Liver (tissue), 3 donors: ENCODE data around the gene PSMB10.

Source experiments
- ATF3 ChIP-seq: IDR thresholded peaks from 2 replicates; pipeline ENCODE4 v1.6.1; 2016; ENCODE audit warnings: antibody characterized with exemption
- CTCF ChIP-seq: fragments of 150-350 bp; IDR thresholded peaks from 2 replicates; pipeline ENCODE4 v1.5.1; 2017; ENCODE audit warnings: improper control_type of control experiment, low read depth, low read length; ENCODE audit not compliant: missing input control
- EGR1 ChIP-seq, 2 donors: IDR thresholded peaks; 2 replicates each; pipeline ENCODE4 v1.6.1; 2016 to 2018; ENCODE audit warnings: antibody characterized with exemption in 2 of 2, low read depth in 2 of 2
- FOXA2 ChIP-seq: IDR thresholded peaks from 2 replicates; pipeline ENCODE4 v1.6.1; 2016; ENCODE audit warnings: antibody characterized with exemption
- HNF4G ChIP-seq: IDR thresholded peaks from 2 replicates; pipeline ENCODE4 v1.6.1; 2016; ENCODE audit warnings: antibody characterized with exemption
- JUND ChIP-seq, 2 donors: IDR thresholded peaks; 2 replicates each; pipeline ENCODE4 v1.6.1; 2016; ENCODE audit warnings: antibody characterized with exemption in 2 of 2
- RAD21 ChIP-seq, 2 donors: IDR thresholded peaks; 2 replicates each; pipeline ENCODE4 v1.6.1; 2016; ENCODE audit warnings: antibody characterized with exemption in 2 of 2, mild to moderate bottlenecking in 2 of 2
- RXRA ChIP-seq, 2 donors: IDR thresholded peaks; 2 replicates each; pipeline ENCODE4 v1.6.1; 2017 to 2018; ENCODE audit warnings: antibody characterized with exemption in 2 of 2, mild to moderate bottlenecking in 1 of 2
- SP1 ChIP-seq: IDR thresholded peaks from 2 replicates; pipeline ENCODE4 v1.6.1; 2018; ENCODE audit warnings: antibody characterized with exemption, mild to moderate bottlenecking
- TAF1 ChIP-seq: conservative IDR thresholded peaks from 2 replicates; pipeline ENCODE4 v1.6.1; 2016; ENCODE audit warnings: antibody characterized with exemption, mild to moderate bottlenecking
- YY1 ChIP-seq: IDR thresholded peaks from 2 replicates; pipeline ENCODE4 v1.6.1; 2016; ENCODE audit warnings: antibody characterized with exemption, mild to moderate bottlenecking
- ZBTB33 ChIP-seq: IDR thresholded peaks from 2 replicates; pipeline ENCODE4 v1.6.1; 2016; ENCODE audit warnings: antibody characterized with exemption
- TF ChIP-seq, protein P1 (sequence below): IDR thresholded peaks from 2 replicates; pipeline ENCODE4 v1.6.1; 2016; ENCODE audit warnings: antibody characterized with exemption, mild to moderate bottlenecking
- TF ChIP-seq, protein P2 (sequence below): IDR thresholded peaks from 2 replicates; pipeline ENCODE4 v1.6.1; 2016; ENCODE audit warnings: antibody characterized with exemption
- donor health status: healthy.
- donor health status: healthy.

DNA sequence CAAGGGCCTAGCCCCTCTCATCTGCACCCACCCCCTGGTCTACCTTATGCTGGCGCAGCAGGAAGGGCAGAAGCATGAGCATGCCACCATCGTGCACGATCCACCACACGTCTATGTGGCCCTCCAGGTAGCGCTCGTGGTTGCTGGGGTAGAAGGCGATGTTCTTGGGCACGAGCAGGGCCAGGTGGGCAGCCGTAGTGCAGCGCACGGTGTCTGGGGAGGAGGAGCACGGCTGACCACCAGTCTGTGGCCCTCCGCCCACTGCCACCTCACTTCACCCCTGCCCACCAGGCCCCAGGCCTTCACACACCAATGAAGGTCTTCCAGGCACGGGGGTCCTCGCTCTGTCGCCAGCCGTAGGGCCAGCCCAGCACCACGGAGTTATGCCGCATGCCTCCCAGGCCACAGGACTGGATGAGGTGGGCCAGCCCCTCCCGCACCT is 9.5 kb upstream of the PSMB10 start:
- TF ChIP-seq JUND (IDR thresholded peaks at IDR 0.05) (no peak), CTCF (no peak), ZBTB33 (no peak), EGR1 (IDR thresholded peaks at IDR 0.05; ENCODE audit: low read depth in 2 of 2) (no peak), TAF1 (no peak), ATF3 (no peak), FOXA2 (no peak), SP1 (no peak), YY1 (no peak), RAD21 (IDR thresholded peaks at IDR 0.05) (no peak), RXRA (IDR thresholded peaks at IDR 0.05) (no peak), HNF4G (no peak)
- TF ChIP-seq, protein P1, sequence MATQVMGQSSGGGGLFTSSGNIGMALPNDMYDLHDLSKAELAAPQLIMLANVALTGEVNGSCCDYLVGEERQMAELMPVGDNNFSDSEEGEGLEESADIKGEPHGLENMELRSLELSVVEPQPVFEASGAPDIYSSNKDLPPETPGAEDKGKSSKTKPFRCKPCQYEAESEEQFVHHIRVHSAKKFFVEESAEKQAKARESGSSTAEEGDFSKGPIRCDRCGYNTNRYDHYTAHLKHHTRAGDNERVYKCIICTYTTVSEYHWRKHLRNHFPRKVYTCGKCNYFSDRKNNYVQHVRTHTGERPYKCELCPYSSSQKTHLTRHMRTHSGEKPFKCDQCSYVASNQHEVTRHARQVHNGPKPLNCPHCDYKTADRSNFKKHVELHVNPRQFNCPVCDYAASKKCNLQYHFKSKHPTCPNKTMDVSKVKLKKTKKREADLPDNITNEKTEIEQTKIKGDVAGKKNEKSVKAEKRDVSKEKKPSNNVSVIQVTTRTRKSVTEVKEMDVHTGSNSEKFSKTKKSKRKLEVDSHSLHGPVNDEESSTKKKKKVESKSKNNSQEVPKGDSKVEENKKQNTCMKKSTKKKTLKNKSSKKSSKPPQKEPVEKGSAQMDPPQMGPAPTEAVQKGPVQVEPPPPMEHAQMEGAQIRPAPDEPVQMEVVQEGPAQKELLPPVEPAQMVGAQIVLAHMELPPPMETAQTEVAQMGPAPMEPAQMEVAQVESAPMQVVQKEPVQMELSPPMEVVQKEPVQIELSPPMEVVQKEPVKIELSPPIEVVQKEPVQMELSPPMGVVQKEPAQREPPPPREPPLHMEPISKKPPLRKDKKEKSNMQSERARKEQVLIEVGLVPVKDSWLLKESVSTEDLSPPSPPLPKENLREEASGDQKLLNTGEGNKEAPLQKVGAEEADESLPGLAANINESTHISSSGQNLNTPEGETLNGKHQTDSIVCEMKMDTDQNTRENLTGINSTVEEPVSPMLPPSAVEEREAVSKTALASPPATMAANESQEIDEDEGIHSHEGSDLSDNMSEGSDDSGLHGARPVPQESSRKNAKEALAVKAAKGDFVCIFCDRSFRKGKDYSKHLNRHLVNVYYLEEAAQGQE = no peak
- TF ChIP-seq, protein P2, sequence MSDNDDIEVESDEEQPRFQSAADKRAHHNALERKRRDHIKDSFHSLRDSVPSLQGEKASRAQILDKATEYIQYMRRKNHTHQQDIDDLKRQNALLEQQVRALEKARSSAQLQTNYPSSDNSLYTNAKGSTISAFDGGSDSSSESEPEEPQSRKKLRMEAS = no peak
